Cardiac fibroblast (primary cell): ENCODE data around the gene CFP.

Experiments
- DNase-seq, 2 donors: peaks; one replicate each; pipeline versions ENCODE4 v3.0.0 to v3.0.0-alpha.2; 2010; ENCODE audit warnings: low read depth in 2 of 2
- H3K4me3 ChIP-seq, 2 donors: replicated peaks in 1 of 2; 1 replicate in 1 of 2; 2 replicates in 1 of 2; pipeline ENCODE4 v1.5.1; 2011; ENCODE audit warnings: low read depth in 2 of 2, low read length in 2 of 2, mild to moderate bottlenecking in 2 of 2, moderate library complexity in 1 of 2
- TF ChIP-seq, protein P1 (sequence below): IDR thresholded peaks from one replicate; pipeline ENCODE4 v1.5.1; 2011; ENCODE audit warnings: low read depth, mild to moderate bottlenecking, low read length, inconsistent platforms

CFP gene

DNA sequence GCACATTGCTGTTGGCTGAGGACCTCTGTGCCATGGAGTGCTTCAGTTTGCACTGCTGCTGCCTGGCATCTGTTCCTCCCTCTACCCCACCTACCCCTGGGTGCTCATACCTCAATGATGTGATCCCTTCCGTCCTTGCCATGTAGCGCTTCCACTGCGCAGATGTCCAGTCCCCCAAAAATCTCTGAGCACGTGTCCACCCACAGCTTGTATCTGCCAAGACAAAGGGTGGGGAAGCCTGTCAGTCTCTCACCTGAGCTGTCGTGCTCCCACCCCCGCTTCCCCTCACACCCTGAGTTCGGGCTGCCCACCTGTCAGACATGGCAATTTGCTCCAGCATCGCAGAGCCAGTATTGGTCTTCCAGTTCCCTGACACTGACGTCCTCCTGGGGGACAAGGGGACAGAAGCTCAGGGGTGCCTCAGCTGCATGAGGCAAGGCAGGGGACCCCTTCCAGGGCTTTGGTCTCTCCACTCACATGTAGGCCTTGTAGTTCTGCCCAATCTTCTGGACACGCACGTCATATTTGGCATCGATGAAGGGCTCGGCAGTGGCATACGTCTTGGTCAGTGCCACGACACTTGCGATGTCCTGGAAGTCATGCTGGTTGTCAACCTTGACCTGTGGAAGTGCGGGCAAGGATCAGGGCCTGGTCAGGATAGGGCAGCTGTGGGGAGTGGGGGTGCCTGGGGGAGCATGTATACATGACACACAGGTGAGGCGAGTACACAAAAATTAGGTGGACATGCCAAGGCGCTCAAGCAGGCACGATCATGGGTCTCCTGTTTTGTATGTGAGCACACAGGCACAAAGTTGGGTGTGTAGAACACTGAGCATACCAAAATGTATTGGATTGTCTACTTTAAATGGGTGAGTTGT lies 53.5 kb downstream of the CFP start:
- TF ChIP-seq, protein P1, sequence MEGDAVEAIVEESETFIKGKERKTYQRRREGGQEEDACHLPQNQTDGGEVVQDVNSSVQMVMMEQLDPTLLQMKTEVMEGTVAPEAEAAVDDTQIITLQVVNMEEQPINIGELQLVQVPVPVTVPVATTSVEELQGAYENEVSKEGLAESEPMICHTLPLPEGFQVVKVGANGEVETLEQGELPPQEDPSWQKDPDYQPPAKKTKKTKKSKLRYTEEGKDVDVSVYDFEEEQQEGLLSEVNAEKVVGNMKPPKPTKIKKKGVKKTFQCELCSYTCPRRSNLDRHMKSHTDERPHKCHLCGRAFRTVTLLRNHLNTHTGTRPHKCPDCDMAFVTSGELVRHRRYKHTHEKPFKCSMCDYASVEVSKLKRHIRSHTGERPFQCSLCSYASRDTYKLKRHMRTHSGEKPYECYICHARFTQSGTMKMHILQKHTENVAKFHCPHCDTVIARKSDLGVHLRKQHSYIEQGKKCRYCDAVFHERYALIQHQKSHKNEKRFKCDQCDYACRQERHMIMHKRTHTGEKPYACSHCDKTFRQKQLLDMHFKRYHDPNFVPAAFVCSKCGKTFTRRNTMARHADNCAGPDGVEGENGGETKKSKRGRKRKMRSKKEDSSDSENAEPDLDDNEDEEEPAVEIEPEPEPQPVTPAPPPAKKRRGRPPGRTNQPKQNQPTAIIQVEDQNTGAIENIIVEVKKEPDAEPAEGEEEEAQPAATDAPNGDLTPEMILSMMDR: no peak
- no peak for DNase-seq
- H3K4me3 ChIP-seq: no peak overlapping the region

DNA sequence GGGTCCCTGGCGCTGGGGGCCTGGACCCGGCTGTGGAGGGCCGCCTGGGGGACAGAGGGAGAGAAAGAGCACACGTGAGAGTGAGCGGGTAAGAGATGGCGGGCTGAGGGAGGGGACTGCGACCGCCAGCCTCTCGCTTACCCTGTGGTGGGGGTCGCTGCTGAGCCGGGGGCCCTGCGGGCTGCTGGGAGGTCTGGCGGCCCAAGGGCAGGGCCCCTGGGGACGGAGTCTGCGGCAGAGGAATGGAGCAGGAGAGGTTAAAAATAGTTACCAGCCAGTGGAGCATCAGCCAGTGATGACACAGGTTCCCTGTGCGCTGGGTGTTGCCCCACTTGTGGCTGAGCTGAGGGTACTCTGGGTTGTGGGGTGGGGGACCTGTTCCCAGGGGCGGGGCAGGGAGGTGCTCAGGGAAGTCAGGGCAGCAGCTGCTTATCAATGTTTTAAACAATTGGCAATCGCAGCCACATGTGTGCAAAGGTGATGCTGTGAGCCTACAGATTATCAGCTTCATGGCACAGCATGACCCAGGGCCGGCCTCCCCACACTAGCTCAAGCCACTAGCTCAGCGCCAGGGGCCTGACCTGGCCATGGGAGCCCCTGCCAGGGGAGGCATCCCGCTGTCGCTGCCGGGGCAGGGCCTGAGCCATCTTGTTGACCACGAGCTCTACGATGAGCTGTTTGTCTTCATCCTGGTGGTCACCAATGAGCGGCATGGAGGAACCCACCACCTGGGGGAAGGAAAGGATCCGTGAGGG lies 55.0 kb downstream of the CFP start:
- no peak overlapping the region for H3K4me3 ChIP-seq
- TF ChIP-seq, protein P1: no peak
- no peak for DNase-seq

DNA sequence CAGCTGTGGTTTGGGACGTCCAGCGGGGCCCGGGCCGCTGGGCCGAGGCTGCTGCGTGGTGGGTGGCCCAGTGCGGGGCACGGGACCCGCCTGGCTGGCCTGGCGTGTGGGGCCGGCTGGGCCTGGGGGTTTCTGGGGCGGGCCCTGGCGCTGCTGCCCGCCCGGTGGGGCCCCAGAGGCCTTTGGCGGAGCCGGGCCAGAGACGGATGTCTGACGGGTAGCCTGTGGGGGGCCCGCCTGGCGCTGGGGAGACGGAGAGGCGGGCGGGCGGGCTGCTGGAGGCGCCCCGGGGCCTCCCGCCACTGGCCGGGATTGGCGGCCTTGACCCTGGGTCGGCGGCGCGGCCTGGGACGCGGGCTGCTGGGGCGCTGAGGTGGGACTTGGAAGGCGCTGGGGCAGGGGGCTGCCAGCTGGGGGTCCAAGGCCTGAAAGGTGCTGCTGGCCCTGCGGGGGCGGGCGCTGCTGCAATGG lies 55.6 kb downstream of the CFP start:
- TF ChIP-seq, protein P1: no peak
- DNase-seq: no peak
- no peak overlapping the region for H3K4me3 ChIP-seq

DNA sequence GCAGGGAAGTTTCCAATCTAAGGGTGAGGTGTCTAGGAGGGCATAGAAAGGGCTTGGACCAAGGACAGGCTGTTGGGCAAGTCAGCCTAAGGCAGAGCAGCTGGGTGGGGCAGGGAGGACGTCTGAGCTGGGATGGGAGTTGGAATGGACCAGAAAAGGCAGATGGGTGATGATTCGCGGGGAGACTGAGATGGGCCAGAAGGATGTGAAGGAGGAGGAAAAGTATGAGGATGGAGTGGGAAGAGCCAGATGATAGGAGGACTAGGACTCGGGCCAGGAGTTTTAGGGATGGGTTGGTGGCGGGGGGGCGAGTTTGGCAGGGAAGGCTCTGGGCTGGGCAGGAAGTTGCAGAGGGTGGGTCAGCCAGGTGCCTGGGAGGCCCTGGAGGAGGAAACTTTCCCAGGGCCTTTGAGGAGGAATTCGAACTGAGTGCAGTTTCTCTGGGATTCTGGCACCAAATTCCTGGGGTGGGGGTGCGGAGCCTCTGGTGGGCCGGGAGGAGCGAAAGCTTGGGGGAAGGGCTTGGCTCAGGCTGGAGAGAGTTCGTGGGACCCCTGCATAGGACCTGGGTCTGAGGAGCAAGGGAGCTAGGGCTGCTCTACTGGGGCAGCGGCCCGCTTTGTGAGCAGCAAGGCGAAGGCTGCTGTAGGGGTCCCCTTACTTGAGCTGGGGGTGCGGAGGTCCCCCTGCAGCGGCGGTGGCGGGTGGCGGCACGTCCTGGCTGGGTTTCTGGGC lies 56.2 kb downstream of the CFP start:
- TF ChIP-seq, protein P1: no peak
- DNase-seq: peak; percentile 39 to 86
- peak overlapping the region; percentile 15 to 18 for H3K4me3 ChIP-seq
